Measurements from ENCODE around the gene MRPS6. TPM values are rescaled to one million over a fixed set of nuclear protein-coding genes. Genes with fewer than 3 reads are reported as not detected.
A peak's percentile ranks its signal among the peaks of the same experiment; 100 is the strongest.

Gene MRPS6
- total and polyA plus RNA-seq, 2 of the 4 experiments (the other 2 are of a cell fraction), result 7.5 to 35.1 TPM

DNA sequence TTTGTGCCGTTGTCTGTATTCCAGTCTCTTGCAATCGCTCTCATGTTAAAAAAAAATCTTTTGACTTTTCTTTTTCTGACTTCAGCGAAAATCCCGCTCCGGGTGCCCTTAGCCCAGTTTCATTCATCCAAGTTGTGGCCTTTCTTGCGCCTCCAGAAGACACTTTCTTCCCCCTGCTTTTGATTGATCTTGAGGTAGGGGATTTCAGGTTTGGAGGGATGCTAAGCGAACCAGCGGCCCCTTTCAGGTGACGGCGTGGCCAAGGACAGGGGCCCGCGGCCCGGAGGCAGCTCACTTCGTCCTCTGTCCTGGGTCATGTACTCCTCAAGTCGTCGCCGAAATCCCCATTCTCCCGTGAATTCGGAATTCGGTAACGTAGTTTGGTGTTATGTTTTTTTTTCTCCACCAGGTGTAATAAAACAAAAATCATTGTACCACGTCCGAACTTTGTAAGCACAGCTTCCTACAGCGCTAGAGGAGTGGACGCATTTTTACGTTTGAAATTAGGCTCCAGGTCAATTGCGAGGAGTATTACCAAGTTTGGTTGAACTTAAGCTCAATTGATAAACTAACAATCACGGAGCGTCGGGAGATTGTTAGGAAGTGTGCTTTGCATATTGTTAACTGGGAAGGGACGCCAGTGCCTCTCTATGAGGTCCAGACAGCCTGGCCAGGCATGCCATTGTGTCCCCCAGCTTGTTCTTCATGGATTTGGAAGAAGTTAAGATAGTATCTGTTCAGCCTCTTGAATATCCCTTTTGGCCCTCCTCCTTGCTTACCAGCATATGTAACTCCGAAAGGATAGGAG is 1.1 kb downstream of the MRPS6 start (continued):
- TF ChIP-seq FOS (IDR thresholded peaks at IDR 0.05; ENCODE audit: low read depth, low read length) (no peak), CEBPB (IDR thresholded peaks at IDR 0.05; ENCODE audit: low read depth, low read length) (no peak), RAD21 (IDR thresholded peaks at IDR 0.05; ENCODE audit: low read length) (no peak)

DNA sequence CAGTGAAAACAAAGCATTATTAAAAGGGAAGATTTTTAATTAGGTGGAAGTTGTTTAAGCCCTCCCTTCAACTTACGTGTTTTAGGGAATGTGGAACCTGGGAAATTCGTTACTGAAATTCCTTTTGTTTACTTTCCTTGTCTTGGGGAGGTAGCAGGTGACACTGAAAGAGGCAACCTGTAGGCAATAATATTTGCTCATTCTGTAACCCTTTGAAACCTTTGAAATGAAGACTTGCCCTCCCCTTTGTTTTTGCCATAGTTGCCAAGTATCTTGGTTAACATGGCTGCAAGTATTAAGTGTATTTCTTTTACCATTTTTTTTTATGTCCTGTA is 1.7 kb downstream of the MRPS6 start:
- H3K14ac ChIP-seq (replicated peaks; ENCODE audit: low read depth, low read length), result no peak overlapping the region
- peak overlapping the region; percentile 100; the same call in 1 of the 2 replicates for H3K4me3 ChIP-seq (ENCODE audit: insufficient read depth, low read depth, low read length)
- POLR2A ChIA-PET (ENCODE audit: unreplicated experiment), result interaction anchor here (0.7 kb wide), 1 partner anchor 1680 kb away, joined by 3 read pairs; no protein-coding TSS in a partner anchor
- H3K36me3 ChIP-seq (ENCODE audit: control insufficient read depth, insufficient read depth, low read length), result peaks cover 1% of the 10 kb centered on the region; the same call in 1 of the 2 replicates
- no peaks in the 10 kb centered on the region for H3K27me3 ChIP-seq (ENCODE audit: control insufficient read depth, insufficient read depth, low read length)
- no peak overlapping the region for H3K18ac ChIP-seq (ENCODE audit: low read depth, low read length)
- ATAC-seq (ENCODE audit: low read depth) (no peak), DNase-seq (no peak)
- H2BK120ac ChIP-seq (ENCODE audit: low read depth, low read length), result no peak overlapping the region
- peak overlapping the region; percentile 92 for H3K4me2 ChIP-seq (ENCODE audit: low read depth, low read length)
- H3K23ac ChIP-seq (ENCODE audit: low read depth, low read length), result peak overlapping the region; percentile 42
- H4K8ac ChIP-seq (ENCODE audit: low read depth in 2 of 2, low read length in 2 of 2), result no peak overlapping the region
- peaks cover 29% of the 10 kb centered on the region; the same call in 1 of the 2 replicates for H4K20me1 ChIP-seq (ENCODE audit: insufficient read depth, low read length)
- no peak overlapping the region for H4K5ac ChIP-seq (ENCODE audit: low read depth, low read length)
- BruUV-seq (replicated peaks), result no TSS peak
- CTCF ChIA-PET, result interaction anchor here (1.4 kb wide), 1 partner anchor 152 kb away, joined by 4 read pairs; no protein-coding TSS in a partner anchor
- WGBS, 2 experiments (ENCODE audit: extremely low coverage in 2 of 2, insufficient read length in 1 of 2), result no CpG with 5 or more reads among the region's 2 CpGs
- no peaks in the 10 kb centered on the region for H3K9me3 ChIP-seq (ENCODE audit: control insufficient read depth, insufficient read depth, low read length)
- no peak overlapping the region for H4K91ac ChIP-seq (ENCODE audit: insufficient read depth, low read depth, low read length)
- no peak overlapping the region for H2AFZ ChIP-seq (replicated peaks; ENCODE audit: low read length, poor library complexity)
- dilution Hi-C loops (cut with HindIII; ENCODE audit: low sequenced_read_pairs, unreplicated experiment), result no loop called here
- H3K79me1 ChIP-seq (ENCODE audit: low read depth in 1 of 2, low read length in 2 of 2), result peaks cover 22 to 41% of the 10 kb centered on the region in 2 experiments
- no peak overlapping the region for H2BK15ac ChIP-seq (ENCODE audit: low read depth, low read length)
- no peak overlapping the region for H3K27ac ChIP-seq (ENCODE audit: insufficient read depth, low read length)
- H3K9me1 ChIP-seq (ENCODE audit: insufficient read depth, low read length), result no peaks in the 10 kb centered on the region
- intact Hi-C loops (cut with micrococcal nuclease), result loop anchor here (2.0 kb wide), 1 partner anchor 276 kb away; no protein-coding TSS in a partner anchor
- H3K9ac ChIP-seq (ENCODE audit: low read depth, low read length), result peak overlapping the region; percentile 91
- no peak overlapping the region for H2AK5ac ChIP-seq (ENCODE audit: low read depth, low read length)
- no peak overlapping the region for H2AK9ac ChIP-seq (replicated peaks; ENCODE audit: low read depth, low read length, poor library complexity)
- in situ Hi-C loops (cut with MboI; ENCODE audit: low sequenced_read_pairs), result no loop called here
- no peak overlapping the region for H3K4ac ChIP-seq (ENCODE audit: low read depth, low read length)
- H2BK20ac ChIP-seq (ENCODE audit: low read depth, low read length), result no peak overlapping the region
- H2BK5ac ChIP-seq (ENCODE audit: low read depth, low read length, poor library complexity, severe bottlenecking), result no peak overlapping the region
- H3K4me1 ChIP-seq (ENCODE audit: control insufficient read depth, insufficient read depth, low read length), result peaks cover 6% of the 10 kb centered on the region
- H3K56ac ChIP-seq (ENCODE audit: extremely low read depth, insufficient read depth, low read length), result no peak overlapping the region
- TF ChIP-seq RFX5 (IDR thresholded peaks at IDR 0.05; ENCODE audit: low read depth, low read length), result no peak
- TF ChIP-seq MXI1 (IDR thresholded peaks at IDR 0.05; ENCODE audit: borderline replicate concordance, low read depth, low read length), result no peak
- no peak for TF ChIP-seq BHLHE40 (IDR thresholded peaks at IDR 0.05; ENCODE audit: low read depth, low read length)
- no peak for TF ChIP-seq SMC3 (IDR thresholded peaks at IDR 0.05; ENCODE audit: low read depth, low read length)
- TF ChIP-seq NFE2L2 (IDR thresholded peaks at IDR 0.05; ENCODE audit: low read depth, low read length), result no peak
- no peak for TF ChIP-seq MAFK (IDR thresholded peaks at IDR 0.05; ENCODE audit: low read depth, low read length)
- no peak for TF ChIP-seq RCOR1 (IDR thresholded peaks at IDR 0.05; ENCODE audit: insufficient replicate concordance, low read length)
- TF ChIP-seq, protein P1, sequence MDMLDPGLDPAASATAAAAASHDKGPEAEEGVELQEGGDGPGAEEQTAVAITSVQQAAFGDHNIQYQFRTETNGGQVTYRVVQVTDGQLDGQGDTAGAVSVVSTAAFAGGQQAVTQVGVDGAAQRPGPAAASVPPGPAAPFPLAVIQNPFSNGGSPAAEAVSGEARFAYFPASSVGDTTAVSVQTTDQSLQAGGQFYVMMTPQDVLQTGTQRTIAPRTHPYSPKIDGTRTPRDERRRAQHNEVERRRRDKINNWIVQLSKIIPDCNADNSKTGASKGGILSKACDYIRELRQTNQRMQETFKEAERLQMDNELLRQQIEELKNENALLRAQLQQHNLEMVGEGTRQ (IDR thresholded peaks at IDR 0.05; ENCODE audit: low read depth, low read length), result no peak
- no peak for TF ChIP-seq MAZ (IDR thresholded peaks at IDR 0.05; ENCODE audit: borderline replicate concordance, low read depth, low read length)
- TF ChIP-seq, protein P2, sequence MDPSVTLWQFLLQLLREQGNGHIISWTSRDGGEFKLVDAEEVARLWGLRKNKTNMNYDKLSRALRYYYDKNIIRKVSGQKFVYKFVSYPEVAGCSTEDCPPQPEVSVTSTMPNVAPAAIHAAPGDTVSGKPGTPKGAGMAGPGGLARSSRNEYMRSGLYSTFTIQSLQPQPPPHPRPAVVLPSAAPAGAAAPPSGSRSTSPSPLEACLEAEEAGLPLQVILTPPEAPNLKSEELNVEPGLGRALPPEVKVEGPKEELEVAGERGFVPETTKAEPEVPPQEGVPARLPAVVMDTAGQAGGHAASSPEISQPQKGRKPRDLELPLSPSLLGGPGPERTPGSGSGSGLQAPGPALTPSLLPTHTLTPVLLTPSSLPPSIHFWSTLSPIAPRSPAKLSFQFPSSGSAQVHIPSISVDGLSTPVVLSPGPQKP (IDR thresholded peaks at IDR 0.05; ENCODE audit: borderline replicate concordance, low read depth, low read length), result no peak
- TF ChIP-seq CEBPB (IDR thresholded peaks at IDR 0.05; ENCODE audit: low read depth, low read length), result no peak
